NCI-H2196 treated with DMSO at 0.1 percent for 48 hours (cell line): ENCODE results near the gene ETS2.
A peak's percentile ranks its signal among the peaks of the same experiment; 100 is the strongest.

Experiments used
- DNase-seq: peaks from one replicate; lab custom pipeline; 2025; ENCODE audit not compliant: unreplicated experiment; lab: John Stamatoyannopoulos, UW

ETS2 gene

DNA sequence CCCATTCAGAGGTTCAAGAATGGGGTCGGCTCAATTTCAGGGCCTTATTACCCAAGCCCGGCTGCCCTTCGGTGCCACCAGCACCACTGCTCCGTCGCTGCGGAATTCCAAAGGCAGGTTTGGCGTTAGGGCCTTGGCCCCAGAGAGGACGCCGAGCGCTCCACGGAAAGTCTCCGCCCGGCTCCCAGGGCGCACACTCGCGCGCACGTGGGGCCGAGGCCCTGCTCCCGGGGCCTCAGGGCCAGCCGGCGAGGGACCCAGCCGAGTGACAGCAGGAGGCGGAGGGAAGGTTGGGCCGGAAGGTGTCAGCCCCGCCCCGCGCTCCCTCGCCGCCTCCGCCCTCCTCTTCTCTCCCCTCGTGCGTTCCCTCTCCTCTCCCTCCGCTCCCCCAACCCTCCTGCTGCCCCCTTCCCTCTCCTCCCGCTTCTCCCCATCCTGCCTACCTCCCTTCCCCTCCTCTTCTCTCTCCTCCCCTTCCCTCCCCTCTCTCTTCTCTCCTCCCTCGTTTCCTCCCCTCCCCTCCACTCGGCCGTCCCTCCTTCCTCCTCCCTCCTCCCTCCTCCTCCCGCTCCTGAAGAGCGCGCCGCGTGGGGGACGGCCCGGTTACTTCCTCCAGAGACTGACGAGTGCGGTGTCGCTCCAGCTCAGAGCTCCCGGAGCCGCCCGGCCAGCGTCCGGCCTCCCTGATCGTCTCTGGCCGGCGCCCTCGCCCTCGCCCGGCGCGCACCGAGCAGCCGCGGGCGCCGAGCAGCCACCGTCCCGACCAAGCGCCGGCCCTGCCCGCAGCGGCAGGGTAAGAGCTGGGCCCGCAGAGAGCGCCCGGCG is at the start of gene ETS2:
Gene ETS2 (plus strand): TSS at position 602 of the 825 bp plus-strand sequence. CDS start 4,106 bp downstream, outside the sequence.
- DNase-seq, result peak; percentile 99

DNA sequence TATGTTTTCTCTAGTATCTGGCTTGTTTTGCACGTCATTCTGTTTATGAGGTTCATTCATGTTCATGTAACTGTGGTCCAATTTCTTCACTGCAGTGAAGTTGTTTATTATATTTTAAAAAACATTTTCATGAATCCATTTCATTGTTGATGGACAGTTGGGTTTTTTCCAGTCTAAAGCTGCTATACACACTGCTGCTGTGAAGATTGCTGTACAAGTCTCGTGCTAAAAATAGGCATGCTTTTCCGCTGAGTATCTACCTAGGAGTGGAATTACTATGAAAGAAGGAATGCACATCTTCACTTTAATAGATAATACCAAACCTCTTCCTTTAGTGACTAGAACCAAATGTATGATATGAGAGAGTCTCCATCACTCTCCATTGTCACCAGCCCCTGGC is 49.0 kb upstream of the ETS2 start:
- DNase-seq, result no peak

DNA sequence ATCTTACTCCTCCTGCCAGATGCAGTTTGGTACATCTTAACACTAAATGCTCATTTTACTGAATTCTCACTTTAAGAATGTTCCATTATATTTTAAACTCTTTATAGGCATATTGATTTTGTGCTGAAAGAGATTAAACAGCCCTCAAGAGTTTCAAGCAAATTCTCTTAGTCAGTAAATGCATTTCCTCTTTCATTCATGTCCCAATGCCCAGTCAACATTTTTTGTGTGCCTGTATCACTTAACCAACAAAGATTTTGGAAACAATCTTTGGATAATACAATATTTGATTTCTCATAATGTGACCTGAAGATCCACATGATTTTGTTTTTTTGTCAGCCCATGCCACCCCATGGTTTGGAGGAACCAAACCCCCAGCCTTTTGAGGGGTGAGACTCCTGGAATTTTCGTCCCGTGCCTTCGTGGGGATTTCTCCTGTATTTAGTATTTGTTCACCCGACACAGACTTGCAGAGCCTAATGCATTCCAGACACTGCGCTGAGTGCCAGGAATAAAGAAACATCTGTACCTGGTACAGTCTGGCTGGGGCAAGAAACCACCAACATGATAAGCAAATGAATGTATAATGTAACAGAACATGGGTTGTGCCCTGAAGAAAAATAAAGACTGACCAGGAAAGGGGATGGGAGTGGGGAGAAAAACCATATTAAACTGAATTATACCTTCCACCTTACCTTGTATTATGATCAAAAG is 47.1 kb upstream of the ETS2 start:
- no peak for DNase-seq

DNA sequence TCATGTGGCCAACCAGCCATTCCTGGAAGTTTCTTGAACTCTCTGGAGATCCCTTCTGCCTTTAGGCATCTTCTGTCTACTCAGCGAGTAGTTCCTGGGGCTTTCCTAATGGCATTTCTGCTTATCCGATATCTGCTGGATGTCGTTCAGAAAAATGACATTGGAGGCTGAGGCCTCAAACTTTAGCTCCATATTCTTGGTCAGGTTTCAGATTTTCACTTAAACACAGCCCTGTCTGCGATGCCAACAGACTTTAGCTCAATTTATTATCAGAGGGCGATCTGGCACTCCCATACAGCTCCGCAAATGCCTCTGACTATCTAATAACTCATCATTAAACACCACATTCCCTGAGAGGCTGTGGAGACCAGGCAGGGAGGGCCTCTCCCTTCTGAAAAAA is 46.3 kb upstream of the ETS2 start:
- no peak for DNase-seq

DNA sequence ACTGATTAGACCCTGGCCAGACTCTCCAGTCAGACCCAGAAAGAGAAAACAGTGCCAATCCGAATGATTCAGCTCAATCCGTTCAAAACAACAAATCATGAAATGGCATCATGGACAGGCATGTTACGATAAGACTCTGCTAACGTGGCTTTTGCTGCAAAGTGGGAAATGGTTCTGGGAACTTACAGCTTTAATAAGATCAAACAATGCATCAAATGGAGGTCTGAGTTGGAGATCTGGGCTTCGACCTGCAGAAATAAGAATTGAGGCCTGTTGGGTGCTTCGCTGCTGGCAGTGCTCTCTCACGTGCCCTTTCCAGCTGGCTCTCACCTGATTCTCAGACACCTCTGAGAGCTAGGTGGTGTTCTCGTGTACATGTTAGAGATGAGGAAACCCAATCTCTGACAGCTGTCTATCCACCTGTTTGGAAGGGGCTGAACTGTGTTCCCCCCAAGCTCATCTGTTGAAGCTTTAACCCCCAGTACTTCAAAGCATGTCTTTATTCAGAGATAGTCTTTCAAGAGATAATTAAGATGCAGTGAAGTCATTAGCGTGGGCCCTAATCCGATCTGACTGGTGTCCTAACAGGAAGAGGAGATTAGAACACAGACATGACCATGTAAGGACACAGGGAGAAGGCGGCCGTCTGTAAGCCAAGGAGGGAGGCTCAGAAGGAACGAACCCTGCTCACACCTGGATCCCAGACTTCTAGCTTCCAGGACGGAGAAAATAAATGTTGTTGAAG is 45.5 kb upstream of the ETS2 start:
- no peak for DNase-seq

DNA sequence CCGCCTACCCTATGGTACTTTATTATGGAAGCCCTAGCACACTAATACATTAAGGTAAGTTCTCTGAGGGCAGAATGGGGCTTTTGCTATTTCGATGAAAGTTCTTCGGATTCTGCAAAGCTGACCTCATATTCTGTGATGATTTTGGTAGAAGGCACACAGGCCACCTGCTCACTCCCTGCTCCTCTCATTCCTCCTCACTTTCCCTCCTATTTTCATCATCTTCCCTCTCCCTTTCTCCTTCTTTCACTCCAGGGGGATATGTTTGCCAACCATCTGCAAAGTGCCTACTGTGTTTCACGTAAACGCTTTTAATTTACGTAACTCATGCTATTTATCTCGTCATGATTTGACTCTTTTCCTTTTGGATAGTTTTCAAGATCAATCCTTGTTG is 45.0 kb upstream of the ETS2 start:
- no peak for DNase-seq

DNA sequence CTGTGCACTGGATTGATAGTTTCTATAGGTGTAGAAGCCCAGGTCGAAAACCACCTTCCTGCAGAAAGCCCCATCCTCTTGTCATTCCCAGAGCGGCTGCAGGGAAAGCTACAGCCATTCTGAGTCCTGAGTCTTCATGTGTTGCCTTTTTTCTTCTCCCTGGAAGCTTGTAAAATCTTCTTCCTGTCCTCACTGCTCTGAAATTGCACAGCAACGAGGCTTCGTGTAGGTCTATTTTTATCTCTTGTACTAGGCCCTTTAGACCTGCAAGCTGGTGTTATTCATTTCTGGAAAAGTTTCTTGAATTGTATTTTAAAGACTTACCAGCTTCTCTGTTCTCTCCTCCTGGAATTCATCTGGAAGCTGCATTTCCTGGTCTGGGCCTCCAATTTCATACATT is 44.2 kb upstream of the ETS2 start:
- no peak for DNase-seq

DNA sequence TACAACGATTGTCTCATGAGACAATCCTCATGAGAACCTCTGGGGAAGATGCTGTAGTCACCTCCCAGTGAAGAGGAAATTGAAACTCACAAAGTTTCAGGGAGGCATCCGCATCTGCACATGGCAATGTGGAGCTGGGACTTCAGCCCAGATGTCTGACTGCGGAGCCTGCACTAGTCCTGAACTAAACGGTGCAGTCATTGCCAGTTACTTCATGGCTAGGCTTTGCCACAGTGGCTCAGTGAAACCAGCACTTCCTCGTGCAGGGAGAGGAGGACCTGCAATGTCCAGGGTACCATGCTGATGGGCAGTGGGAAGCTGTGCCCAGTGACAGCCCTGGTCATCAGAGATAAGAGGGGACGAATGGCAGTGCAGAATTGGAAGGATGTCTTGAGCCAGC is 40.7 kb upstream of the ETS2 start:
- no peak for DNase-seq

DNA sequence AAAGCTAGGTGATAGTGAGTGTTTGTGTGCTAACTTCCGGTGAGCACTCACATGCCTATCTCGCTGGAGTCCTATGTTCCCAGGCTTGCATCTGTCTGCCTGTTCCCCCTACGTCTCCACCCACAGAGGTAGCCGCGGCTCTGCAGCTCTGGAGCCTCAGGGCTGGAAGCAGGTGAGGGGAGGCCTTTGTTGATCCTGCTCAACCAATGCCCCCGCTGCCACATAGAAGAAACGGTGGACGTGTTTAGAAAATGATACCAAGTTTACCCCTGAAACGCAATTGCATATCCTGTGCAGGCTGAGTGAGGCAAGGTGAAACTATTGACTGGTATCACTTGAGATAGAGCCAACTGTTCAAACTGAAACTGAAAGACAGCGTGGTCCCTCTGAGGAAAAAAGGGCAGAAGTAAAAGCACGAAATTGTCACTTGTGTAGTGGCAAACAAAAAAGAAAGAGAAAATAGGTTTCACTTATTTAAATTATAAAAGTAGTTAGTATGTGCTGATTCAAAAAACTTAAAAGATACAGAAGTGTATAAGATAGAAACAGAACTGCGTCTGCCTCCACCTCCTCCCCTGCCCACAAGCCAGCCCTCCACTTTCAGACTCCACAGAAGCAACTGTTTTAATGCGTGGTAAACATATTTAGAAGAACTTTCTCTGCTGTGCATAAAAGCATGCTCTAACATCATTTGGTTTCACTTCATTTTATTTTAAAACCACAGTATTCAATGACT is 38.6 kb upstream of the ETS2 start:
- peak; percentile 83 for DNase-seq

DNA sequence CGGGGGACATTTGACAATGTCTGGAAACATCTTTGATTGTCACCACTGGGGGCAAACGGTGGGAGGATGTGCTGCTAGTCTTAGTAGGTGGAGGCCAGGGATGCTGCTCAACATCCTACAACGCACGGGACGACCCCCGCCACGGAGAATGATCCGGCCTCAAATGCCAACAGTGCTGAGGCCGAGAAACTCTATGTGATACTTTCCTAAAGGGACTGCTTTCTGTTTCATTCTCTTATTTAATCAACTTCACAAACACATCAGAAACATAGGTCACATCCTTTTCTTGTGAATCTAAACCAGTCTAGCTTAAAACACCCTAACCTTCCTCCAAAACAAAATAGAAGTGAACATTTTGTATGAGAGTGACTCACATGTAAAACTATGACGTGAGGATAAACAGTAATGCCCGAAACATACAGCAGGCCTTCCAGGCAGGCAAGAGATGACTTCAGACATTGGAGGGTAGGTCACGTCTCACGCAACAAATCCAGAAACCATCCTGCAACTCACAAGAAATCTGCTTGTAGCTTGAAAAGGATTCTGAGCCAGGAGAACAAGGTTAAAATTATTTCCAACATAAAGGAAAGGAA is 37.2 kb upstream of the ETS2 start:
- no peak for DNase-seq

DNA sequence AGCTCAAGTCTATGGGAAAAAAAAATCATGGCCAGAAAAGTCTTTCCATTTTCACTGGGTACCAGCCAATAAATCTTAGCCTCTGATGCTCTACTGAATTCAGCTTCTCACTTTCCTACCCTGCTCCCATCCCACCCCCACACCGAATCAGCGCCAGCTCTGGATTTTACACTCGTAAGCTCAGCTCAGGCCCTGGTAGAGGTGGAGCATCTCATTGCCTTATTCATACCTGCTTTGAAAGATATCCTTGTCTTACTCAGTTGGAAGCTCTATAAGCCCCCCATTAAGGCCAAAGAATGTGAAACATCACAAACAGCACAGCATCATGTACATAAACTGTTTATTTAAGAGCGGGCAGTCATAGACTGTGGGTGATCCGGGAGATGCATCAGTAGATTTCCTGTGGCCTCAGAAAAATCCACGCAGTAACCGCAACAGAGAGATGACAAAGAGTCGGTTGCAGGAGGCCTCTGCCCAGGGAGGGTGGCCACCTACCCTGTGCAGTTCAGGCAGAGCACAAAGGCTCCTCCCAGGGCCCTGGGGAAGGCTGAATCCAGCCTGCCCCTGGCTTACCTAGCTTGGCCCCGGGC is 36.4 kb upstream of the ETS2 start:
- DNase-seq, result peak; percentile 50

DNA sequence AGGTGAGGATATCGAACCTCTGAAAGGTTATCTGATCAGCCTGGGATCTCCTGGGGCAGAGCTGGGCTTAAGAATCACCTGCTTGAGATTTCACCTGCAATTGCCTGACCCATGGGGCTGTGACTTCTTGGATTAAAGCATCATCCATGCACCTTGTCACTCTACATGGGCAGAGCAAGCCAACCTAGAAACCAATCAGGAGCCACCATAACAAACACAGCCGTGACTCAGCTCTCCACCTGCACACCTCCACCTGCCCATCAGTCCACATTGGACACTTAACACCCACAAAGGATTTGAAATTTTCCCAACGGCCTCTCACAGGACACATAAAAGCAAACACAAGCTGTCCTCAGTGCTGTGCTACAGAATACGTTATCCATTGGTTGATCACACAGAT is 35.1 kb upstream of the ETS2 start:
- DNase-seq, result peak; percentile 85

DNA sequence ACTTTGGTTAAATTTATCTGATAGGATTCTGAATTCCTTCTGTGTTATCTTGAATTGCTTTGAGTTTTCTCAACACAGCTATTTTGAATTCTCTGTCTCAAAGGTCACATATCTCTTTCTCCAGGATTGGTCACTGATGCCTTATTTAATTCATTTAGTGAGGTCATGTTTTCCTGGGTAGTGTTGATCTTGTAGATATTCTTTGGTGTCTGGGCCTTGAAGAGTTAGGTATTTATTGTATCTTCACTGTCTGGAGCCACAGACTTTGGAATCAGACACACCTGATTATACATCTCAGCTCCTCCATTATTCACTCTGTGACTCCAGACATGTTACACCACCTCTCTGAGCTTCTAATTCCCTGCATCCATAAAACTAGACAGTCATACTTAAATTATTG is 34.2 kb upstream of the ETS2 start:
- DNase-seq, result no peak

DNA sequence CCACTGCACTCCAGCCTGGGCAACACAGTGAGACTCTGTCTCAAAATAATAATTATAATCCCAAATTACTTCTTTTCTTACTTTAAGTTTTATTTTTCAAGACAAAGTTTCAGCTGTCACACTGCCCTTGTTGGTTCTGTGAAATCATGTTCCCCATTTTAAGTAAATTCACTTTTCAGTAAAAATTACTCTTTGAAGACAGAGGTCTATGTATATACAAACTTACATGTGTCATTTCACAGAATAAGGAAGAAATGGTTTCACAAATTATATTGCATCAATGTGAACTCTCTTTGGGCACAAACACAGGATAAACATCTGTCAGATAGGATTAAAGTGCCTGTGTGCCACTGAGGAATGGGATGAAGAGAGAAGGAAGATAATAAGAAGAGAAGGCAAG is 33.1 kb upstream of the ETS2 start:
- no peak for DNase-seq

DNA sequence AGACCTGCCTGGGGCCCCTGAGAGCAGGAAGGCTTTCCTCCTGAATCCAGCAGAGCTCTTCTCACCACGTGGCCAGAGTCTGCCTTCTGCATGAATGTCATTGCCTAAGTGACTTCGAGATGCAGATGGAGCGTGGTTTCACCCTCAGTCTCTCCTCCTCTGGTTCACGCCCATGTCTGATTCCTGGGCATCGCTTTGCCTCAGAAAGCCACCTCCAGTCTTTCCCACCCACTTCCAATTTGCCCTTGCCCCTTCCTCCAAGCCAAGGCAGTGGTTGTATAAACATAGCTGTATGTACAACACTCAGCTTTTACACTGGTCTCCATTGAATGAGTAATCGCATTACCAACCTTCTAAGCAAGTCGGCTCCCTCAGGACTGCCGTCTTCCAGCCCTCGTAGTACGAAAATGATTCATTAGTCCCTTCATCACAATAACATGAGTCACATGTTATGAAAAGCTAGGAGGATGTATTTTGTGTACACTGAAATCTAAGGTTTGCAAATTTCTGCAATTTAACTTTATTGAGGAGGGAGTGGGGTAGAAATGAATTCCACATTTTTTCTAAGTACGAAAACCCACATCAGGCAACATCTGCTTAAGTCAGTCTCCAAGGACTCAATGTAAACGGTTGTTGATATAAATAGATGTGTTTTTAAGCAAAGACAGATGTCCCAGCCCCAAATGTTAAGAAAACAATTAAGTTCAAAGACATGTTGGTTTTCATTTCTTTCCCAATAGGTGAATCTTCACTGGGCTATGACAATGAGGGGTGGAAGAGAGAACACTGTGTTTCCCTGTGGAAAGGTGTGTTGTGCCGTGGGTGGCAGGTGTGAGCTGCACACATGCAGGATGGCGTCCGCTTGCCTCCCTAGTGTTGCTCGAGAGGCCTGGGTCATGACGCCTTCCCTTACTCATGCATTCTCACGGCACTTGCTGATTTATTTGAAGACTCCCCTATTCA is 32.3 kb upstream of the ETS2 start:
- no peak for DNase-seq

DNA sequence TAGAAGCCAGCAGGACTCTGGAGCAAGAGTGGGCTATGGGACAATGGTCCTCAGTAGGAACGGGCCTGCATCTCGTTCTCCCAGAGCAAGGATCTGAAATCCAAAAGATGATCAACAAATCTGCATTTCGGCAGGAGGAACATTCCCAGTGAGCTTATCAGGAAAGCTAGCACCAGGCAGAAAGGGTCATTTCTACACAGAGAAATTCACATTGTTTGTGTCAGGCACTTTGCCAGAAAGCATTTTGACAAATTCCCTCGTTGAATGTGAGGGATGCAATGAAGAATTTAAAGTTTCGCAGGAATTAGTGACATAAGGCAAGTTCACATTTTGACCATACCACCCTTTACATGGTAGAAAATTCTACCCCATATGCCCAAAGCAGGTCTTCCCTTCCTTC is 31.6 kb upstream of the ETS2 start:
- no peak for DNase-seq

DNA sequence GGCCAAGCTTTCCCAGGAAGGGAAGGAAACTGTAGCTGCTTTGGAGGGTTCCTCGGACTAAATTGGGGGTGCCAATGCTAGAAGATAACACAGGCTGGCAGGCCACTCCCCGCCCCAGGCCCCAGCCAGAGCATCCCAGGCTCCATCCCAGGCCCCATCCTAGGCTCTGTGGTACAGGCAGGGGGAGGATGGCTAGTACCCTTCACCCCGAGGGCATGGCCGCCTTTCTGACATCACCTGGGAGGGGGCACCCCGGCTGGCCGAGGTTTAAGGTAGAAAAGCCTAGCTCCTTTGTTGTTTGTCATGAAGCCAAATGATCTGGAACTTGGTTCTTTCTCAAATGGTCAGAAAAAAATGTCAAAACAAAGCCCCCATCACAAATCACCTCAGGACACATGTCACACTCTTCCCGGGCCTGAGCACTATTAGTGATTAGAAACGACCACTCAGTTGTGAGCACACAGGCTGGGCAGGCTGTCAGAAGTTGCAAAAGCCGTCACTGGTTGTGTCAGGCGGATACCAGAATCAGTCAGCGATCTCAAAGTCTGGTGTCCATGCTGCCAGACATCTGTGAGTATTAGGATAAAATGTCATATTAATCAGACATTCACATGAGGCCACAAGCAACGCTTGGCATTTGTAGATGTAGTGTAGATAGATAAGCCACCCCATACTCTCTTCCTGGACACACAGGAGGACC is 31.0 kb upstream of the ETS2 start:
- no peak for DNase-seq

DNA sequence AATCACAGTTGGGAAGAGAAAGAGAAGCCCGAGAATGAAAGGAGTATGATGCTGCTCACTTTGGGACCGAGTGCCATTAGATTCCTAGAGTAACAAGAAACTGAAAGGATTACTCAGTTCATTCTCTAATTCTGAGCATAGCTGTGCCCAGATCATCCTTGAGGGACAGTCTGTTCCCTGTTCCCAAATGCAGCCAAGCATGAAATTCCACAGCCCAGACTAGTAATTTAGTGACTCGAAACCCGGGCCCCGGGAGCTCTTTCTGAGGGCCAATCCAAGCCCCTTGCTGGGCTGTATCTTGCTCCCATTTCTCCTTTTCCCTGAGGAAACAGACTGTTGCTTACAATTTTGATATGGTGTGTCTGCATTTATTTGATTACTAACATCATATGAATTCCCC is 30.0 kb upstream of the ETS2 start:
- DNase-seq, result no peak

DNA sequence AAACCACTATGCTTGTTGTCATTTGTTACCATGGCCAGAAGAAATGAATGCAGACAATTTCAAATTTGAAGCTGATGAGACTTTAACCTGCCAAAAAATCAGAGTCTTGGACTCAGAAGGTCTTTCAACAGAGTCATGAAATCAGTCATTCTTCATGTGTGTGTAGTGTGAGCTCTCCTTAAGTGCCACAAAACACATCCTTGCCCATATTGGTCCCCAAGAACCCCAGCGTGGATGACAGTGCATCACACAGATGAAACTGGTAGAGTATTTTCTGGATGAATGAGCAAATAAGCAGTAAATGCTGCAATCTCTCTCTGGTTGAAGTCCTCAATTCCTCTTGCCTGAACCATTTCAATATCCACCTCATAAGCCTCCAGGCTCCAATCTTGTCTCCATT is 28.7 kb upstream of the ETS2 start:
- DNase-seq, result no peak
